NOMO-1 treated with DMSO at 0.1 percent for 48 hours (cell line): ENCODE measurements around the gene CHRD.

Source experiments
- DNase-seq: peaks from one replicate; lab custom pipeline; 2025; ENCODE audit not compliant: unreplicated experiment; lab: John Stamatoyannopoulos, UW

Gene CHRD

GRCh38 chr3:184360929-184361531 lies 18.8 kb upstream of the CHRD start:
- DNase-seq, result no peak

GRCh38 chr3:184361532-184361931 lies 18.3 kb upstream of the CHRD start, which contains the start of the genes CLCN2 and POLR2H:
TSS of gene CLCN2 (minus strand) at chr3:184361605. CDS start at chr3:184361479, 126 bp downstream.
TSS of gene POLR2H (plus strand) at chr3:184361710. CDS start at chr3:184363493, 1,783 bp downstream.
- DNase-seq, result peak; percentile 43

GRCh38 chr3:184361932-184362667 lies 17.8 kb upstream of the CHRD start:
- DNase-seq, result peak; percentile 38

GRCh38 chr3:184362668-184363546 lies 16.9 kb upstream of the CHRD start:
- peak; percentile 100 for DNase-seq

- no peak for DNase-seq
Measured at GRCh38 chr3:184366619-184367289, 13.1 kb upstream of the CHRD start.

GRCh38 chr3:184368116-184368515 lies 11.7 kb upstream of the CHRD start:
- DNase-seq, result no peak

- DNase-seq, result no peak
Measured at GRCh38 chr3:184368586-184369183, 11.2 kb upstream of the CHRD start.

- DNase-seq, result peak; percentile 89
Measured at GRCh38 chr3:184371570-184372018, 8.3 kb upstream of the CHRD start.

- no peak for DNase-seq
Measured at GRCh38 chr3:184372296-184372821, 7.5 kb upstream of the CHRD start.

- no peak for DNase-seq
Measured at GRCh38 chr3:184372911-184373310, 6.9 kb upstream of the CHRD start.

- no peak for DNase-seq
Measured at GRCh38 chr3:184373422-184373821, 6.4 kb upstream of the CHRD start.

GRCh38 chr3:184375747-184376461 lies 4.0 kb upstream of the CHRD start:
- DNase-seq, result no peak

- no peak for DNase-seq
Measured at GRCh38 chr3:184377374-184377773, 2.5 kb upstream of the CHRD start.

GRCh38 chr3:184377882-184378445 lies 1.9 kb upstream of the CHRD start, which contains the start of gene THPO:
TSS of gene THPO (minus strand) at chr3:184378207. CDS start at chr3:184376259, 1,948 bp downstream.
- no peak for DNase-seq

GRCh38 chr3:184378651-184379357 lies 1.1 kb upstream of the CHRD start:
- no peak for DNase-seq

- no peak for DNase-seq
Measured at GRCh38 chr3:184380185-184380626, 352 bp downstream of the CHRD start.

- no peak for DNase-seq
Measured at GRCh38 chr3:184380627-184381260, 890 bp downstream of the CHRD start.
